ENCODE measurements around the gene ATOH8.

The ATOH8 gene

GRCh38 chr2:85756822-85757435 is 3.1 kb downstream of the ATOH8 start:
- TF ChIP-seq CTCF (IDR thresholded peaks at IDR 0.05; ENCODE audit: extremely low read depth, missing control alignments) = no peak
- no peak for DNase-seq (ENCODE audit: low spot score)

- TF ChIP-seq CTCF (IDR thresholded peaks at IDR 0.05; ENCODE audit: extremely low read depth, missing control alignments) = no peak
- no peak for DNase-seq (ENCODE audit: low spot score)
Measured at GRCh38 chr2:85757860-85758259, 4.1 kb downstream of the ATOH8 start.

GRCh38 chr2:85758361-85759256 is 4.8 kb downstream of the ATOH8 start:
- TF ChIP-seq CTCF (IDR thresholded peaks at IDR 0.05; ENCODE audit: extremely low read depth, missing control alignments) = no peak
- no peak for DNase-seq (ENCODE audit: low spot score)

GRCh38 chr2:85759257-85759613 is 5.4 kb downstream of the ATOH8 start:
- DNase-seq (ENCODE audit: low spot score) = no peak
- TF ChIP-seq CTCF (IDR thresholded peaks at IDR 0.05; ENCODE audit: extremely low read depth, missing control alignments) = no peak

GRCh38 chr2:85760371-85760770 is 6.6 kb downstream of the ATOH8 start:
- no peak for DNase-seq (ENCODE audit: low spot score)
- TF ChIP-seq CTCF (IDR thresholded peaks at IDR 0.05; ENCODE audit: extremely low read depth, missing control alignments) = no peak

GRCh38 chr2:85760872-85761271 is 7.1 kb downstream of the ATOH8 start:
- TF ChIP-seq CTCF (IDR thresholded peaks at IDR 0.05; ENCODE audit: extremely low read depth, missing control alignments) = no peak
- DNase-seq (ENCODE audit: low spot score) = no peak

- no peak for TF ChIP-seq CTCF (IDR thresholded peaks at IDR 0.05; ENCODE audit: extremely low read depth, missing control alignments)
Measured at GRCh38 chr2:85761512-85761944, 7.7 kb downstream of the ATOH8 start.

More at GRCh38 chr2:85761512-85761944, 7.7 kb downstream of the ATOH8 start:
- DNase-seq (ENCODE audit: low spot score) = no peak
